H9 (cell line): Measurements from ENCODE around the gene SLC4A9. TPM values are rescaled to one million over a fixed set of nuclear protein-coding genes. Genes with fewer than 3 reads are reported as not detected.
A peak's percentile ranks its signal among the peaks of the same experiment; 100 is the strongest.

Experiments
- DNase-seq: peaks from one replicate; pipeline ENCODE4 v3.0.0-alpha.2; 2017
- H2AFZ ChIP-seq: one replicate; pipeline ENCODE4 v1.6.1; 2013; ENCODE audit warnings: mild to moderate bottlenecking, low read length, control low read depth, moderate library complexity
- H2AK5ac ChIP-seq: 2 replicates; pipeline ENCODE4 v1.6.1; 2013; ENCODE audit warnings: low read length, control low read depth, mixed read lengths; ENCODE audit not compliant: insufficient read length
- H2BK120ac ChIP-seq: one replicate; pipeline ENCODE4 v1.6.1; 2013; ENCODE audit warnings: low read depth, mild to moderate bottlenecking, low read length, control low read depth, inconsistent platforms; ENCODE audit not compliant: poor library complexity, severe bottlenecking
- H2BK12ac ChIP-seq: 2 replicates; pipeline ENCODE4 v1.6.1; 2013; ENCODE audit warnings: low read length, control low read depth, mixed read lengths, low read depth; ENCODE audit not compliant: insufficient read length
- H2BK15ac ChIP-seq: 2 replicates; pipeline ENCODE4 v1.6.1; 2013; ENCODE audit warnings: low read depth, low read length, control low read depth
- H2BK20ac ChIP-seq: one replicate; pipeline ENCODE4 v1.6.1; 2013; ENCODE audit warnings: low read depth, mild to moderate bottlenecking, low read length, control low read depth, inconsistent platforms; ENCODE audit not compliant: poor library complexity, severe bottlenecking
- H2BK5ac ChIP-seq: 2 replicates; pipeline ENCODE4 v1.6.1; 2013; ENCODE audit warnings: low read length, control low read depth, mixed read lengths; ENCODE audit not compliant: insufficient read length
- H3K14ac ChIP-seq: 2 replicates; pipeline ENCODE4 v1.6.1; 2013; ENCODE audit warnings: low read length, control low read depth; ENCODE audit not compliant: insufficient read depth
- H3K18ac ChIP-seq: 2 replicates; pipeline ENCODE4 v1.6.1; 2013; ENCODE audit warnings: low read depth, mild to moderate bottlenecking, mixed read lengths, low read length, control low read depth; ENCODE audit not compliant: insufficient read length
- H3K23ac ChIP-seq: 2 replicates; pipeline ENCODE4 v1.6.1; 2013; ENCODE audit warnings: low read length, control low read depth, mixed read lengths, low read depth; ENCODE audit not compliant: insufficient read length
- H3K23me2 ChIP-seq: 2 replicates; pipeline ENCODE4 v1.6.1; 2013; ENCODE audit warnings: low read depth, mild to moderate bottlenecking, mixed read lengths, low read length, control low read depth; ENCODE audit not compliant: insufficient read length, poor library complexity, severe bottlenecking
- H3K27ac ChIP-seq: 2 replicates; pipeline ENCODE4 v1.5.1; 2013; ENCODE audit warnings: low read length, control low read depth, mixed read lengths, low read depth; ENCODE audit not compliant: insufficient read length
- H3K27me3 ChIP-seq: 2 replicates; pipeline ENCODE4 v1.6.1; 2013; ENCODE audit warnings: low read length, control low read depth, inconsistent platforms; ENCODE audit not compliant: insufficient read depth
- H3K4ac ChIP-seq: 2 replicates; pipeline ENCODE4 v1.6.1; 2013; ENCODE audit warnings: low read depth, mild to moderate bottlenecking, control low read depth, inconsistent platforms, low read length, moderate library complexity
- H3K4me1 ChIP-seq: 2 replicates; pipeline ENCODE4 v1.6.1; 2013; ENCODE audit warnings: low read length, control low read depth, inconsistent platforms; ENCODE audit not compliant: insufficient read depth
- H3K4me2 ChIP-seq: 2 replicates; pipeline ENCODE4 v1.6.1; 2013; ENCODE audit warnings: low read length, control low read depth, mixed read lengths; ENCODE audit not compliant: insufficient read length, insufficient read depth
- H3K56ac ChIP-seq: 2 replicates; pipeline ENCODE4 v1.6.1; 2013; ENCODE audit warnings: low read depth, mild to moderate bottlenecking, mixed read lengths, low read length, control low read depth; ENCODE audit not compliant: insufficient read length
- H3K79me1 ChIP-seq: 2 replicates; pipeline ENCODE4 v1.6.1; 2013; ENCODE audit warnings: low read depth, mild to moderate bottlenecking, moderate library complexity, low read length, control low read depth, inconsistent platforms; ENCODE audit not compliant: insufficient read depth, poor library complexity, severe bottlenecking
- H3K79me2 ChIP-seq: 2 replicates; pipeline ENCODE4 v1.6.1; 2013; ENCODE audit warnings: low read length, control low read depth, inconsistent platforms; ENCODE audit not compliant: insufficient read depth
- H3K9ac ChIP-seq: 2 replicates; pipeline ENCODE4 v1.6.1; 2013; ENCODE audit warnings: low read length, control low read depth, mixed read lengths; ENCODE audit not compliant: insufficient read length; ENCODE audit errors: extremely low read depth
- H3K9me3 ChIP-seq: one replicate; pipeline ENCODE4 v1.6.1; 2013; ENCODE audit warnings: low read depth, low read length, inconsistent platforms; ENCODE audit not compliant: control insufficient read depth
- H3T11ph ChIP-seq: one replicate; pipeline ENCODE4 v1.6.1; 2013; ENCODE audit warnings: mild to moderate bottlenecking, low read length, control low read depth, inconsistent platforms
- H4K20me1 ChIP-seq: one replicate; pipeline ENCODE4 v1.6.1; 2013; ENCODE audit not compliant: control insufficient read depth, insufficient read length, insufficient read depth
- H4K5ac ChIP-seq: 2 replicates; pipeline ENCODE4 v1.6.1; 2013; ENCODE audit warnings: low read depth, mild to moderate bottlenecking, mixed read lengths, low read length, control low read depth; ENCODE audit not compliant: insufficient read length
- H4K8ac ChIP-seq: replicated peaks from 2 replicates; pipeline ENCODE4 v1.6.1; 2013; ENCODE audit warnings: low read length, control low read depth, mixed read lengths, low read depth; ENCODE audit not compliant: insufficient read length
- H4K91ac ChIP-seq: 2 replicates; pipeline ENCODE4 v1.6.1; 2013; ENCODE audit warnings: low read depth, mild to moderate bottlenecking, moderate library complexity, mixed read lengths, low read length, control low read depth; ENCODE audit not compliant: insufficient read length
- H3K27ac Mint-ChIP-seq, 3 experiments: 2 replicates in 2 of 3; 3 replicates in 1 of 3; pipeline ENCODE4 v1.8.0; 2020 to 2021; ENCODE audit warnings: mixed read lengths in 3 of 3, mild to moderate bottlenecking in 1 of 3, moderate library complexity in 1 of 3
- H3K27me3 Mint-ChIP-seq: 2 replicates; pipeline ENCODE4 v1.8.0; 2021; ENCODE audit warnings: low read depth, mild to moderate bottlenecking, moderate library complexity, mixed read lengths
- H3K36me3 Mint-ChIP-seq, 3 experiments: 2 replicates in 2 of 3; 3 replicates in 1 of 3; pipeline ENCODE4 v1.8.0; 2020 to 2021; ENCODE audit warnings: low read depth in 3 of 3, mixed read lengths in 3 of 3; ENCODE audit not compliant: insufficient read depth in 1 of 3
- H3K4me1 Mint-ChIP-seq, 2 experiments: 2 replicates each; pipeline ENCODE4 v1.8.0; 2020; ENCODE audit warnings: mixed read lengths in 2 of 2
- H3K4me3 Mint-ChIP-seq, 2 experiments: 2 replicates in 1 of 2; 3 replicates in 1 of 2; pipeline ENCODE4 v1.8.0; 2020 to 2021; ENCODE audit warnings: mild to moderate bottlenecking in 2 of 2, mixed read lengths in 2 of 2, moderate library complexity in 1 of 2
- H3K9me3 Mint-ChIP-seq, 2 experiments: 2 replicates in 1 of 2; 3 replicates in 1 of 2; pipeline ENCODE4 v1.8.0; 2020; ENCODE audit warnings: mild to moderate bottlenecking in 2 of 2, mixed read lengths in 2 of 2, moderate library complexity in 1 of 2
- CTCF ChIP-seq: fragments of 200-600 bp; sonication (generic); conservative IDR thresholded peaks from 3 replicates; pipeline ENCODE4 v1.8.0; 2021; ENCODE audit warnings: antibody characterized with exemption, mild to moderate bottlenecking
- WGBS: extraction: QIAGEN DNeasy Blood & Tissue Kit; methylation state at CpG from one replicate; pipeline ENCODE4 v1.1.7; 2013; ENCODE audit warnings: missing lambda C conversion rate, low lambda C conversion rate, mixed read lengths; ENCODE audit not compliant: insufficient read length; ENCODE audit errors: extremely low coverage; 5-methylcytosine and 5-hydroxymethylcytosine counted together
- total RNA-seq: library from RNA; stranded (reverse); gene quantifications from 2 replicates; pipeline ENCODE4 v1.2.1, GENCODE V29; 2021

The SLC4A9 gene
- total RNA-seq, 1 experiment from 2014 or later: 0.07 TPM

GRCh38 chr5:140361901-140362300, 1.9 kb downstream of the SLC4A9 start:
- H2BK20ac ChIP-seq: no peak overlapping the region
- no peak overlapping the region for H2BK12ac ChIP-seq
- no peak overlapping the region for H2AFZ ChIP-seq
- H2BK5ac ChIP-seq: no peak overlapping the region
- no peak overlapping the region for H3K4ac ChIP-seq
- H3K9ac ChIP-seq: no peak overlapping the region
- no peak overlapping the region for H4K5ac ChIP-seq
- no peak overlapping the region for H2AK5ac ChIP-seq
- no peaks in the 10 kb centered on the region; the same call in 1 of the 2 replicates for H3K4me1 ChIP-seq
- WGBS: no CpG with 5 or more reads among the region's 2 CpGs
- no peak overlapping the region for H3K14ac ChIP-seq
- no peaks in the 10 kb centered on the region for H3K9me3 ChIP-seq
- peaks cover 4% of the 10 kb centered on the region for H3K23me2 ChIP-seq
- no peak overlapping the region for H3K56ac ChIP-seq
- peaks cover 5 to 23% of the 10 kb centered on the region in 2 experiments; a peak in 3 of 4 replicates for H3K4me1 Mint-ChIP-seq
- no peaks in the 10 kb centered on the region for H3K27me3 ChIP-seq
- no peak overlapping the region for H3T11ph ChIP-seq
- H3K79me2 ChIP-seq: no peaks in the 10 kb centered on the region
- no peak overlapping the region for H2BK120ac ChIP-seq
- H3K27ac ChIP-seq: no peak overlapping the region
- H3K18ac ChIP-seq: no peak overlapping the region
- H3K27ac Mint-ChIP-seq: no peak overlapping the region; a peak in 1 of 7 replicates
- peaks cover 20% of the 10 kb centered on the region for H3K27me3 Mint-ChIP-seq
- no peak overlapping the region for H3K23ac ChIP-seq
- no peak for TF ChIP-seq CTCF
- no peak overlapping the region for H4K8ac ChIP-seq
- H3K36me3 Mint-ChIP-seq: no peaks in the 10 kb centered on the region
- H3K4me3 Mint-ChIP-seq: peak overlapping the region in 1 of 2 experiments; percentile 18; a peak in 2 of 5 replicates
- no peak overlapping the region for H2BK15ac ChIP-seq
- H4K91ac ChIP-seq: no peak overlapping the region
- no peak overlapping the region for H3K4me2 ChIP-seq
- no peaks in the 10 kb centered on the region for H4K20me1 ChIP-seq
- H3K9me3 Mint-ChIP-seq: no peaks in the 10 kb centered on the region; a peak in 1 of 5 replicates
- no peaks in the 10 kb centered on the region for H3K79me1 ChIP-seq
- no peak for DNase-seq
